Neutrophil (primary cell): ENCODE results near the gene CHP2.
"Not testable (repeated sequence)": the region's sequence is repeated elsewhere in the genome, so short reads cannot be mapped to it uniquely, and the experiment has no call there.

Source experiments
- H3K27ac ChIP-seq: fragments of 200-600 bp; sonication (generic); 2 replicates; pipeline ENCODE4 v1.5.1; 2016; ENCODE audit warnings: mild to moderate bottlenecking, moderate library complexity
- H3K27me3 ChIP-seq: fragments of 200-600 bp; sonication (generic); 2 replicates; pipeline ENCODE4 v1.6.0; 2016; ENCODE audit warnings: mild to moderate bottlenecking
- H3K36me3 ChIP-seq: fragments of 200-600 bp; sonication (generic); 2 replicates; pipeline ENCODE4 v1.5.1; 2017
- H3K4me1 ChIP-seq, 2 experiments: fragments of 200-600 bp in 1 of 2; sonication (generic) in 1 of 2; 1 replicate in 1 of 2; 2 replicates in 1 of 2; pipeline versions ENCODE4 v1.5.1 to v1.6.1; 2013 to 2016; ENCODE audit warnings: low read depth in 1 of 2, low read length in 1 of 2, mild to moderate bottlenecking in 1 of 2, moderate library complexity in 1 of 2; ENCODE audit not compliant: control insufficient read depth in 1 of 2, insufficient read depth in 1 of 2
- H3K4me3 ChIP-seq, 2 experiments: fragments of 200-600 bp in 1 of 2; sonication (generic) in 1 of 2; 1 replicate in 1 of 2; 2 replicates in 1 of 2; pipeline ENCODE4 v1.5.1; 2013 to 2016; ENCODE audit warnings: low read depth in 1 of 2, low read length in 1 of 2, mild to moderate bottlenecking in 1 of 2, moderate library complexity in 1 of 2
- H3K9me3 ChIP-seq: fragments of 200-600 bp; sonication (generic); 2 replicates; pipeline ENCODE4 v1.5.1; 2016
- TF ChIP-seq, protein P1 (sequence below): fragments of 200-600 bp; sonication (generic); IDR thresholded peaks from 2 replicates; pipeline ENCODE4 v1.5.1; 2016; ENCODE audit warnings: antibody characterized with exemption

The CHP2 gene

DNA sequence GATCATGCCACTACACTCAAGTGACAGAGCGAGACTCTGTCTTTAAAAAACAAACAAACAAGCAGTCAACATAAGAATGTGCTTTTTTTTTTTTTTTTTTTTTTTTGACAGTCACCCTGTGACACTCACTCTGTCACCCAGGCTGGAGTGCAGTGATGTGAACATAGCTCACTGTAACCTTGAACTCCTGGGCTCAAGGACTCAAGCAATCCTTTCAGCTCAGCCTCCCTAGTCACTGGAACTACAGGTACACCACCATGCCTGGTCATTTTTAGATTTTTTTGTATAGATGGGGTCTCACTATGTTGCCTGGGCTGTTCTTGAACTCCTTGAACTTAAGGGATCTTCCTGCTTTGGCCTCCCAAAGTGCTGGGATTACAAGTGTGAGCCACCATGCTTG lies 15.3 kb upstream of the CHP2 start:
- Histone ChIP-seq H3K4me3 (no peak overlapping the region), H3K36me3 (no peaks in the 10 kb centered on the region), H3K27me3 (peaks cover 51% of the 10 kb centered on the region), H3K27ac (no peak overlapping the region), H3K4me1 (no peaks in the 10 kb centered on the region), H3K9me3 (no peaks in the 10 kb centered on the region)
- TF ChIP-seq, protein P1, sequence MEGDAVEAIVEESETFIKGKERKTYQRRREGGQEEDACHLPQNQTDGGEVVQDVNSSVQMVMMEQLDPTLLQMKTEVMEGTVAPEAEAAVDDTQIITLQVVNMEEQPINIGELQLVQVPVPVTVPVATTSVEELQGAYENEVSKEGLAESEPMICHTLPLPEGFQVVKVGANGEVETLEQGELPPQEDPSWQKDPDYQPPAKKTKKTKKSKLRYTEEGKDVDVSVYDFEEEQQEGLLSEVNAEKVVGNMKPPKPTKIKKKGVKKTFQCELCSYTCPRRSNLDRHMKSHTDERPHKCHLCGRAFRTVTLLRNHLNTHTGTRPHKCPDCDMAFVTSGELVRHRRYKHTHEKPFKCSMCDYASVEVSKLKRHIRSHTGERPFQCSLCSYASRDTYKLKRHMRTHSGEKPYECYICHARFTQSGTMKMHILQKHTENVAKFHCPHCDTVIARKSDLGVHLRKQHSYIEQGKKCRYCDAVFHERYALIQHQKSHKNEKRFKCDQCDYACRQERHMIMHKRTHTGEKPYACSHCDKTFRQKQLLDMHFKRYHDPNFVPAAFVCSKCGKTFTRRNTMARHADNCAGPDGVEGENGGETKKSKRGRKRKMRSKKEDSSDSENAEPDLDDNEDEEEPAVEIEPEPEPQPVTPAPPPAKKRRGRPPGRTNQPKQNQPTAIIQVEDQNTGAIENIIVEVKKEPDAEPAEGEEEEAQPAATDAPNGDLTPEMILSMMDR = no peak

DNA sequence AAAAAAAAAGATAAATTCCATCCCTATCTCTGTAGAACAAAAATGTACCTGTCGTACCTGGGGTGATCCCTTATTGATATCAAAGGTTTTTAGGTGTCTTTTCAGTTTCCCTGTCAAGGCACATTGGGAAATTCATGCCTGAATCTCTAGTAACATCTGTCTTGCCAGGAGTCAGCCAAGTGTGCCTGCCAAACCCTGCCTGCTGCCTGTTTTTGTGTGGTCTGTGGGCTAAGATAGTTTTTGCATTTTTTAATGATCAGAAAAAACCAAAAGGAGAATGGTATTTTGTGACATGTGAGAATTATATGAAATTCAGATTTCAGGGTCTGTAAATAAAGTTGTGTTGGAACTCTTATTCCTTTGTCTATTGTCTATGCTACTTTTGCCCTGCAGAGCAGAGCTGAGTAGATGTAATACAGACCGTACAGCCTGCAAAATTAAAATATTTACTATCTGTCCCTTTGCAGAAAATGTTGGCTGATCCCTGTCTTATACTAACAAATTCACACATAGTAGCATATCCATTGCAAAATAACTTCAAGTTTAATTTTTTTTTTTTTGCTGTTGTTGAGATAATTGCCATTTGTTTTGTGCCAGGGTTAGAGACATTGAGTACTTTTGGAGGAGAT lies 13.0 kb upstream of the CHP2 start:
- no peak overlapping the region for H3K27ac ChIP-seq
- peaks cover 72% of the 10 kb centered on the region for H3K27me3 ChIP-seq
- H3K9me3 ChIP-seq = no peaks in the 10 kb centered on the region
- TF ChIP-seq, protein P1 = no peak
- no peaks in the 10 kb centered on the region for H3K4me1 ChIP-seq
- no peaks in the 10 kb centered on the region for H3K36me3 ChIP-seq
- no peak overlapping the region for H3K4me3 ChIP-seq

DNA sequence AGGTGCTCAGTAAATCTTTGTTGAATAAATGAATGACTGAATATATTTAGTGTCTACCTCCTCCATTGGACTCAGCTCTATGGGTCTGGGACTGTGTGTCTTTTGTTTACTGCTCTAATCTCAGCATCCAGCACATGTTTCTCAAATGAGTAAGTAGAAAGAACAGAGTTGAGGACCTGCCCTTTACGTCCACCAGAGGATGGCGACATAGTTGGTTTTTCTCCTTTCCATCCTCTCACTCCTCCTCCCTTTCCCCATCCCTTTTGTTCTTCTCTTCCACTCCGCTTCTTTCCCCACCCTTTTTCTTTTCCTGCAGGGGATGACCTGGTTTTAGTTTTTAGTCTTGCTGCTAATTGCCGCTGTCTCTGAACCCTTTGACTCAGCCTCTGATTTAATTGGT lies 12.1 kb upstream of the CHP2 start:
- Histone ChIP-seq H3K4me1 (no peaks in the 10 kb centered on the region), H3K4me3 (no peak overlapping the region), H3K36me3 (no peaks in the 10 kb centered on the region), H3K9me3 (no peaks in the 10 kb centered on the region), H3K27me3 (peaks cover 82% of the 10 kb centered on the region), H3K27ac (no peak overlapping the region)
- TF ChIP-seq, protein P1 = no peak

DNA sequence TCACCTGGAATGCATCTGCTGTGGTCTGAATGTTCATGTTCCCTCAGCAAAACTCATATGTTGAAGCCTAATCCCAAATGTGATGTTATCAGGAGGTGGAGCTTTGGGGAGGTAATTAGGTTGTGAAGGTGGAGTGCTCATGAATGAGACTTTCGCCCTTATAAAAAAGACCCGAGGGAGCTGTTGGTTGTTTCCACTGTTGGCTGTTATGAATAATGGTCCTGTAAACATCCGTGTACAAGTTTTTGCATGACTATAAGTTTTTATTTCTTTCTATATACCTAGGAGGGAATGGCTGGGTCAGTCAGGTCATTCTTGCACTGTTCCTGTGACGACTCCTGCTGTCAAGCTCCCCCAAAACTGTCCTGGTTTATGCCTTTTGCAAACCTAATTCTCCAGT lies 9.6 kb upstream of the CHP2 start:
- Histone ChIP-seq H3K4me1 (no peaks in the 10 kb centered on the region), H3K9me3 (no peaks in the 10 kb centered on the region), H3K4me3 (no peak overlapping the region), H3K27me3 (peaks cover 78% of the 10 kb centered on the region), H3K27ac (no peak overlapping the region), H3K36me3 (no peaks in the 10 kb centered on the region)
- TF ChIP-seq, protein P1 = no peak

DNA sequence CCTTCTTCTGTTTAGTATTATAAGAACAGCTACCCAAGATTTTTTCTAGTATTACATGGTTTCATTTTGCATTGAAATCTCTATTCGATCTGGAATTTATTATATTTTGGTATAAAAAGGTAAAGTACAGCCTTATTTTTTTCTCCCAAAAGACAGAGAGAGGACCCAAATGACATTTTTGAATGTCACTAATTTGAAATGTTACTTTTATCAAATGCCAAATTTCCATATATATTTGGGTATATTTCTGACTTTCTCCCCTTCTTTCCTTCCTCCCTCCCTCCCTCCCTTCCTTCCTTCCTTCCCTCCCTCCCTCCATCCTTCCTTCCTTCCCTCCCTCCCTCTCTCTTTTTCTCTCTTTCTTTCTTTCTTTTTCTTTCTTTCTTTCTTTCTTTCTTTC lies 6.2 kb upstream of the CHP2 start:
- TF ChIP-seq, protein P1 = no peak
- no peak overlapping the region for H3K27ac ChIP-seq
- no peaks in the 10 kb centered on the region for H3K4me1 ChIP-seq
- no peak overlapping the region for H3K4me3 ChIP-seq
- peaks cover 78% of the 10 kb centered on the region for H3K27me3 ChIP-seq
- H3K9me3 ChIP-seq = no peaks in the 10 kb centered on the region
- no peaks in the 10 kb centered on the region for H3K36me3 ChIP-seq

DNA sequence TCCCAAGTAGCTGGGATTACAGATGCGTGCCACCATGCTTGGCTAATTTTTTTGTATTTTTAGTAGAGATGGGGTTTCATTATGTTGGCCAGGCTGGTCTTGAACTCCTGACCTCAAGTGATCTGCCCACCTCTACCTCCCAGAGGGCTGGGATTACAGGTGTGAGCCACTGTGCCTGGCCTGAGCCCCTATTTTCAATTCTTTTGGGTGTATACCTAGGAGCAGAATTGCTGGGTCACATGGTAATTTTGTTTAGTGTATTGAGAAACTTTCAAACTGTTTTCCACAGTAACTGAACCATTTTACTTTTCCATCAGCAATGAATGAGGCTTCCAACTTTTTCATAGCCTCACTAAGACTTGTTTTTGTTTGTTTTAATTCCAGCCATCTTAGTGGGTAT lies 3.8 kb upstream of the CHP2 start:
- not testable (repeated sequence) for H3K4me1 ChIP-seq, H3K27ac ChIP-seq, H3K36me3 ChIP-seq, H3K4me3 ChIP-seq, H3K9me3 ChIP-seq
- peaks cover 79% of the 10 kb centered on the region for H3K27me3 ChIP-seq
